Measurements from ENCODE around the gene EPHB2.

DNA sequence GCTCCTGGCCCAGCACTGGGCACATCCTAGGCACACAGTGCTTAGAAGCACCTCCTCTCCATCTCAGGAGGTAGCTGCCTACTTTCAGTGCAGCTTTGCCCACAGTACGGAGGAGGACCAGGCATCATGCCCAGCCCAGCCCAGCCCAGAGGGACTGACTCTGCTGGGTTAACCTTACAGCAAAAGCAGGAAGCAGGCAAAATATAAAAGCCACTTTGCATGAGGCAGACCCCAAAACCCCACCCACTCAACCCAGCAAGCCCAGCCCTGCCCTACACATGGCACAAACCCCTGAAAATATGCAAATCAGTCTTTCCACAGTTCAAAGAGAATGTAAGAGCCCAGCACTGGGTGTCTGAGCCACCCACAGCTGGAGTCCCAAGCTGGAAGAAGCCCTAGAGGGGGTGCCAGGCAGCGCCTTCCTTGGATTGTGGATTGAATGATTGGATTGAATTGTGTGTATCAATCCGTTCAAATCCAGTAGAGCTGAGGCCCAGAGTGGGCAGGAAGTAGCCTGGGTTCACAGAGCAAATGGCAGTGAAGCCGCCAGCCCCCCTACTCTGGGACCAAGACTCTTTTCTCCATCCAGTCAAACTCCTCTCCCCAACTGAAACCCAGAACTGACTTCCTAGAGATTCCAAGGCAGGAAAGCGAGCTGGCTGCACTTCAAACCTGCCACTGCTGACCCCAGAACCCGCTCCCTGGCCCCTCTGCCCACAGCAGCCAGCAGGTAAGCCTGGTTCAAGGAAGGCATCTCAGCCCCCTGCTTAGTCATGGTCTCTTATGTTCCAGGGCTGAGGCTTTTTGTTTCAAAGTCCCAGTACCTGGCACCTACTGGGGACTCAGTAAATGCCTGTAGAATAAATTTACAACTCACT lies 144.3 kb downstream of the EPHB2 start:
- TF ChIP-seq ZNF274 (IDR thresholded peaks at IDR 0.05; ENCODE audit: borderline replicate concordance, extremely low read depth, low read length) (no peak), EP300 (IDR thresholded peaks at IDR 0.05; ENCODE audit: borderline replicate concordance in 1 of 2, low read depth in 2 of 2, low read length in 2 of 2) (no peak), RFX5 (IDR thresholded peaks at IDR 0.05; ENCODE audit: borderline replicate concordance, low read depth, low read length) (no peak), CBX8 (IDR thresholded peaks at IDR 0.05; ENCODE audit: borderline replicate concordance, low read depth, low read length) (no peak), EZH2 (IDR thresholded peaks at IDR 0.05; ENCODE audit: low read depth, low read length, severe bottlenecking) (no peak)
- TF ChIP-seq, protein P1, sequence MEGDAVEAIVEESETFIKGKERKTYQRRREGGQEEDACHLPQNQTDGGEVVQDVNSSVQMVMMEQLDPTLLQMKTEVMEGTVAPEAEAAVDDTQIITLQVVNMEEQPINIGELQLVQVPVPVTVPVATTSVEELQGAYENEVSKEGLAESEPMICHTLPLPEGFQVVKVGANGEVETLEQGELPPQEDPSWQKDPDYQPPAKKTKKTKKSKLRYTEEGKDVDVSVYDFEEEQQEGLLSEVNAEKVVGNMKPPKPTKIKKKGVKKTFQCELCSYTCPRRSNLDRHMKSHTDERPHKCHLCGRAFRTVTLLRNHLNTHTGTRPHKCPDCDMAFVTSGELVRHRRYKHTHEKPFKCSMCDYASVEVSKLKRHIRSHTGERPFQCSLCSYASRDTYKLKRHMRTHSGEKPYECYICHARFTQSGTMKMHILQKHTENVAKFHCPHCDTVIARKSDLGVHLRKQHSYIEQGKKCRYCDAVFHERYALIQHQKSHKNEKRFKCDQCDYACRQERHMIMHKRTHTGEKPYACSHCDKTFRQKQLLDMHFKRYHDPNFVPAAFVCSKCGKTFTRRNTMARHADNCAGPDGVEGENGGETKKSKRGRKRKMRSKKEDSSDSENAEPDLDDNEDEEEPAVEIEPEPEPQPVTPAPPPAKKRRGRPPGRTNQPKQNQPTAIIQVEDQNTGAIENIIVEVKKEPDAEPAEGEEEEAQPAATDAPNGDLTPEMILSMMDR (IDR thresholded peaks at IDR 0.05; ENCODE audit: control extremely low read depth in 1 of 3, insufficient read depth in 1 of 3, low read depth in 1 of 3, low read length in 3 of 3) = no peak
